Common myeloid progenitor, CD34-positive (primary cell): Measurements from ENCODE around the gene BEGAIN.

Experiments used
- CTCF ChIA-PET: fragments of 350-600 bp; sonication (Branson Sonifier 250); formaldehyde crosslinking; loops from one replicate; lab custom pipeline; 2021; ENCODE audit warnings: antibody characterized with exemption; lab: Charles Lee
- POLR2A ChIA-PET: fragments of 350-600 bp; sonication (Branson Sonifier 250); formaldehyde crosslinking; loops from one replicate; lab custom pipeline; 2021; ENCODE audit warnings: antibody characterized with exemption; lab: Charles Lee
- DNase-seq, 3 donors: peaks; one replicate each; pipeline versions ENCODE4 v3.0.0 to v3.0.0-alpha.2; 2013
- H3K27ac ChIP-seq, 2 experiments: 1 replicate in 1 of 2; 2 replicates in 1 of 2; pipeline ENCODE4 v1.7.0; 2013; ENCODE audit warnings: inconsistent platforms in 2 of 2, low read length in 2 of 2, mild to moderate bottlenecking in 2 of 2, low read depth in 1 of 2, moderate library complexity in 1 of 2; ENCODE audit not compliant: severe bottlenecking in 2 of 2, insufficient read depth in 1 of 2, poor library complexity in 1 of 2
- H3K27me3 ChIP-seq, 5 experiments: replicated peaks in 2 of 5; 1 replicate in 3 of 5; 2 replicates in 2 of 5; pipeline versions ENCODE4 v1.6.1 to v1.7.0; 2013; ENCODE audit warnings: low read length in 4 of 5, mild to moderate bottlenecking in 2 of 5, moderate library complexity in 2 of 5, inconsistent platforms in 1 of 5; ENCODE audit not compliant: insufficient read depth in 5 of 5, control insufficient read depth in 4 of 5
- H3K36me3 ChIP-seq, 4 experiments: 1 replicate in 2 of 4; 2 replicates in 2 of 4; pipeline versions ENCODE4 v1.6.1 to v1.7.0; 2013; ENCODE audit warnings: low read length in 3 of 4, control low read depth in 1 of 4, mild to moderate bottlenecking in 1 of 4; ENCODE audit not compliant: control insufficient read depth in 4 of 4, insufficient read depth in 4 of 4
- H3K4me1 ChIP-seq, 4 experiments: 1 replicate in 3 of 4; 2 replicates in 1 of 4; pipeline versions ENCODE4 v1.6.1 to v1.7.1; 2013; ENCODE audit warnings: low read length in 3 of 4, mild to moderate bottlenecking in 3 of 4, control low read depth in 1 of 4, inconsistent platforms in 1 of 4, moderate library complexity in 1 of 4; ENCODE audit not compliant: control insufficient read depth in 4 of 4, insufficient read depth in 4 of 4; ENCODE audit errors: control extremely low read depth in 1 of 4
- H3K4me3 ChIP-seq, 7 experiments: 1 replicate in 4 of 7; 2 replicates in 3 of 7; pipeline versions ENCODE4 v1.5.1 to v1.7.0; 2013; ENCODE audit warnings: mild to moderate bottlenecking in 7 of 7, low read length in 6 of 7, moderate library complexity in 6 of 7, inconsistent platforms in 2 of 7, low read depth in 2 of 7, control low read depth in 1 of 7; ENCODE audit not compliant: insufficient read depth in 4 of 7, control insufficient read depth in 1 of 7; ENCODE audit errors: extremely low read depth in 1 of 7
- H3K9me3 ChIP-seq, 5 experiments: 1 replicate in 4 of 5; 2 replicates in 1 of 5; pipeline versions ENCODE4 v1.6.1 to v1.7.1; 2013; ENCODE audit warnings: low read length in 4 of 5, mild to moderate bottlenecking in 2 of 5, inconsistent platforms in 1 of 5, low read depth in 1 of 5, moderate library complexity in 1 of 5; ENCODE audit not compliant: control insufficient read depth in 4 of 5, insufficient read depth in 2 of 5; ENCODE audit errors: control extremely low read depth in 1 of 5
- WGBS: methylation state at CpG from one replicate; pipeline ENCODE4 v1.1.5; 2013; ENCODE audit not compliant: insufficient coverage; 5-methylcytosine and 5-hydroxymethylcytosine counted together

Gene BEGAIN

DNA sequence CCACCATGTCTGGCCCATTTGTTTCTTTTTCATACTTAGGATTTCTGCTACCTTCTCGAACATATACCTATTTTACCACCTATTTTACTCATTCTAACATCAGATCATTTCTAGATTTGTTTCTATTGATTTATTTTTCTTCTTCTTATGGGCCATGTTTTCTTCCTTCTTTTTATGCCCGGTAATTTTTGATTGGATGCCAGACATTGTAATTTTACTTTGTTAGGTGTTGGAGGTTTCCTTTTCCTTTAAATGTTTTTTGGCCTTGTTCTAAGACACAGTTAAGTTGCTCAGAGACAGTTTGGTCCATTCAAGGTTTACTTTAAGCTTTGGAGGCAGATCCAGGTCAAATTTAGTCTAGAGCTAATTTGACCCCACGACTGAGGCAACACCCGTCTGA is 14.7 kb upstream of the BEGAIN start:
- ChIA-PET POLR2A (no interaction called here), CTCF (interaction anchor here (0.9 to 1.2 kb wide), 2 partner anchors 16 to 43 kb away, joined by 4 to 5 read pairs; no protein-coding TSS in a partner anchor)
- Histone ChIP-seq H3K4me3 (no peak overlapping the region), H3K27ac (no peak overlapping the region), H3K4me1 (peaks cover 0 to 15% (median 10%) of the 10 kb centered on the region in 4 experiments), H3K36me3 (no peaks in the 10 kb centered on the region), H3K9me3 (peaks cover 0 to 14% (median 0%) of the 10 kb centered on the region in 5 experiments), H3K27me3 (no peaks in the 10 kb centered on the region)
- no CpG with 5 or more reads among the region's 4 CpGs for WGBS
- DNase-seq: no peak

DNA sequence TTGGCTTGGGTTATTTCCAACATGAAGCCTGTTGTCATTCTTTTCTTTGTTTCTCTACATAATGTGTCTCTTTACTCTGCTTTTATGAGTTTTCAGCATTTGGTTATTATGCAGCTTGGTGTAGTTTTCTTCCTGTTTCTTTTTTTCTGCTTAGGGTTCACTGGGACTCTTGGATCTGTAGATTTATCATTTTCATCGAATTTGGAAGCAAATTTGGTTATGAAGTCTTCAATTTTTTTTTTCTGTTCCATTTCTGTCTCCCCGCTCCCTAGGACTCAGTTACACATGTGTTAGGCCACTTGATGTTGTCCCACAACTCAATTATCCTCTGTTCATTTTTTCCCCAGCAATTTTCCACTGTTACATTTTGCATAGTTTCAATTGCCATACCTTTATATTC is 13.8 kb upstream of the BEGAIN start:
- Histone ChIP-seq H3K4me3 (no peak overlapping the region), H3K27me3 (peaks cover 0 to 3% (median 0%) of the 10 kb centered on the region in 5 experiments), H3K27ac (no peak overlapping the region), H3K36me3 (no peaks in the 10 kb centered on the region), H3K9me3 (peaks cover 0 to 14% (median 0%) of the 10 kb centered on the region in 5 experiments), H3K4me1 (peaks cover 0 to 15% (median 10%) of the 10 kb centered on the region in 4 experiments)
- no peak for DNase-seq
- 100% methylated on average over 1 of the region's 2 CpGs for WGBS
- ChIA-PET POLR2A (no interaction called here), CTCF (interaction anchor here (1.2 kb wide), 1 partner anchor 16 kb away, joined by 5 read pairs; no protein-coding TSS in a partner anchor)

DNA sequence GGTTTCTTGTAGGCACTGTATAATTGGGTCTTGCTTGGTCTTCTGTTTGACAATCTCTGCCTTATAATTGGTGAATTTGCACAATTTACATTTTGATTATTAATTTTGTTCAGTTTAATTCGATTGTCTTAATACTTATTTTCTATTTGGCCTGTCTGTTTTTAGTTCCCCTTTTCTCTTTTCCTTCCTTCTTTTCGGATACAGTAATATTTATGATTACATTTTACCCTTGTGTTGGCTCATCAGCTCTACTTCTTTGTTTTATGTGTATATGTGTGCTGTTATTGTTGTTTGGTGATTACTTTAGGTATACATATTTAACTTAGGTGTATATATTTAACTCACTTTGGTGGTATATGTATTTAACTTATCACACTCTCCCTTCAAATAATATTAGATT is 12.8 kb upstream of the BEGAIN start:
- no CpG with 5 or more reads among the region's 2 CpGs for WGBS
- no peaks in the 10 kb centered on the region for H3K36me3 ChIP-seq
- ChIA-PET CTCF (interaction anchor here (0.7 kb wide), 1 partner anchor 18 kb away, joined by 3 read pairs; no protein-coding TSS in a partner anchor), POLR2A (no interaction called here)
- H3K27me3 ChIP-seq: peaks cover 0 to 5% (median 0%) of the 10 kb centered on the region in 5 experiments
- peaks cover 0 to 15% (median 10%) of the 10 kb centered on the region in 4 experiments for H3K4me1 ChIP-seq
- DNase-seq: peak in 2 of 3 donors; percentile 31 to 48
- H3K9me3 ChIP-seq: peaks cover 0 to 14% (median 0%) of the 10 kb centered on the region in 5 experiments
- H3K4me3 ChIP-seq: no peak overlapping the region
- no peak overlapping the region for H3K27ac ChIP-seq

- Histone ChIP-seq H3K4me1 (peaks cover 0 to 1% (median 0%) of the 10 kb centered on the region in 4 experiments), H3K36me3 (no peaks in the 10 kb centered on the region), H3K27ac (no peak overlapping the region), H3K4me3 (no peak overlapping the region), H3K27me3 (peaks cover 0 to 10% (median 6%) of the 10 kb centered on the region in 5 experiments), H3K9me3 (no peaks in the 10 kb centered on the region)
- no peak for DNase-seq
- WGBS: 92% methylated on average over 2 of the region's 5 CpGs
- CTCF ChIA-PET: no interaction called here
- POLR2A ChIA-PET: no interaction called here
Observed at GRCh38 chr14:100594625-100594951, 7.4 kb upstream of the BEGAIN start.

GRCh38 chr14:100593751-100594624 is 6.8 kb upstream of the BEGAIN start:
- POLR2A ChIA-PET: no interaction called here

GRCh38 chr14:100592972-100593371 is 5.8 kb upstream of the BEGAIN start:
- Histone ChIP-seq H3K36me3 (no peaks in the 10 kb centered on the region), H3K4me3 (no peak overlapping the region), H3K4me1 (no peaks in the 10 kb centered on the region), H3K27me3 (peaks cover 2 to 21% (median 16%) of the 10 kb centered on the region in 5 experiments), H3K27ac (no peak overlapping the region), H3K9me3 (no peaks in the 10 kb centered on the region)
- ChIA-PET POLR2A (no interaction called here), CTCF (interaction anchor here (1.4 kb wide), 1 partner anchor 38 kb away, joined by 3 read pairs; no protein-coding TSS in a partner anchor)
- WGBS: 96% methylated on average over 4 of the region's 4 CpGs
- DNase-seq: no peak

More at GRCh38 chr14:100593751-100594624, 6.8 kb upstream of the BEGAIN start:
- no peak overlapping the region for H3K27ac ChIP-seq
- no peaks in the 10 kb centered on the region for H3K36me3 ChIP-seq
- no peak overlapping the region for H3K4me3 ChIP-seq
- DNase-seq: no peak
- no peaks in the 10 kb centered on the region for H3K9me3 ChIP-seq
- CTCF ChIA-PET: interaction anchor here (1.4 kb wide), 1 partner anchor 37 kb away, joined by 3 read pairs; no protein-coding TSS in a partner anchor
- peaks cover 0 to 11% (median 9%) of the 10 kb centered on the region in 5 experiments for H3K27me3 ChIP-seq
- 92% methylated on average over 27 of the region's 27 CpGs for WGBS
- no peaks in the 10 kb centered on the region for H3K4me1 ChIP-seq

- CTCF ChIA-PET: no interaction called here
- 90% methylated on average over 9 of the region's 10 CpGs for WGBS
- Histone ChIP-seq H3K4me3 (no peak overlapping the region), H3K9me3 (no peaks in the 10 kb centered on the region), H3K27ac (no peak overlapping the region), H3K4me1 (peaks cover 0 to 3% (median 1%) of the 10 kb centered on the region in 4 experiments), H3K36me3 (no peaks in the 10 kb centered on the region), H3K27me3 (peaks cover 2 to 26% (median 21%) of the 10 kb centered on the region in 5 experiments)
- no peak for DNase-seq
- POLR2A ChIA-PET: interaction anchor here (0.6 kb wide), 1 partner anchor 25 kb away, joined by 3 read pairs; no protein-coding TSS in a partner anchor
Observed at GRCh38 chr14:100592461-100592891, 5.3 kb upstream of the BEGAIN start.
